AG04449 (cell line): ENCODE measurements around the gene UBL7.

Experiments
- CTCF ChIA-PET: fragments of 350-600 bp; formaldehyde crosslinking; extraction: SDS; loops from one replicate; lab custom pipeline; 2021; ENCODE audit warnings: antibody characterized with exemption; lab: Yijun Ruan, JAX
- POLR2A ChIA-PET: fragments of 400-600, 350-600 bp; formaldehyde crosslinking; extraction: SDS; loops from one replicate; lab custom pipeline; 2020; ENCODE audit warnings: antibody characterized with exemption, inconsistent platforms; lab: Yijun Ruan, JAX
- DNase-seq: peaks from one replicate; pipeline ENCODE4 v3.0.0-alpha.2; 2010; ENCODE audit warnings: low read depth, low spot score
- H3K4me3 ChIP-seq: 2 replicates; pipeline ENCODE4 v1.5.1; 2011; ENCODE audit warnings: low read depth, mild to moderate bottlenecking, control low read depth, low read length
- CTCF ChIP-seq: IDR thresholded peaks from one replicate; pipeline ENCODE4 v1.5.1; 2011; ENCODE audit warnings: mild to moderate bottlenecking, moderate library complexity, low read length, control low read depth, inconsistent platforms; ENCODE audit not compliant: insufficient read depth; ENCODE audit errors: missing control alignments

Gene UBL7

GRCh38 chr15:74409225-74409624, 51.7 kb downstream of the UBL7 start:
- no peak overlapping the region for H3K4me3 ChIP-seq
- ChIA-PET CTCF (interaction anchor here (0.7 to 2.2 kb wide), 7 partner anchors 9 to 33 kb away, joined by 3 to 12 read pairs (median 3); no protein-coding TSS in a partner anchor), POLR2A (interaction anchor here (0.8 kb wide), 1 partner anchor 21 kb away, joined by 3 read pairs; no protein-coding TSS in a partner anchor)
- no peak for DNase-seq
- no peak for TF ChIP-seq CTCF

GRCh38 chr15:74408815-74409214, 52.1 kb downstream of the UBL7 start:
- no peak overlapping the region for H3K4me3 ChIP-seq
- TF ChIP-seq CTCF = no peak
- ChIA-PET CTCF (interaction anchor here (0.7 to 2.2 kb wide), 4 partner anchors 11 to 33 kb away, joined by 3 to 12 read pairs (median 4); no protein-coding TSS in a partner anchor), POLR2A (interaction anchor here (0.8 kb wide), 1 partner anchor 22 kb away, joined by 3 read pairs; no protein-coding TSS in a partner anchor)
- DNase-seq = no peak

GRCh38 chr15:74408385-74408784, 52.6 kb downstream of the UBL7 start:
- TF ChIP-seq CTCF = no peak
- H3K4me3 ChIP-seq = no peak overlapping the region
- ChIA-PET CTCF (interaction anchor here (0.8 to 3.6 kb wide), 6 partner anchors 12 to 33 kb away, joined by 3 to 29 read pairs (median 5); no protein-coding TSS in a partner anchor), POLR2A (no interaction called here)
- DNase-seq = no peak

- POLR2A ChIA-PET = interaction anchor here (0.6 to 1.4 kb wide), 7 partner anchors 11 to 27 kb away, joined by 3 to 12 read pairs (median 3); no protein-coding TSS in a partner anchor
- H3K4me3 ChIP-seq = peak overlapping the region; percentile 33
- peak; percentile 18 for TF ChIP-seq CTCF
- peak; percentile 73 for DNase-seq
- CTCF ChIA-PET = interaction anchor here (0.6 to 6.0 kb wide), 10 partner anchors 9 to 37 kb away, joined by 3 to 47 read pairs (median 6); no protein-coding TSS in a partner anchor
Observed at GRCh38 chr15:74406992-74407705, 53.8 kb downstream of the UBL7 start.

GRCh38 chr15:74406517-74406916, 54.4 kb downstream of the UBL7 start:
- no peak for TF ChIP-seq CTCF
- ChIA-PET CTCF (interaction anchor here (0.9 to 6.0 kb wide), 8 partner anchors 8 to 38 kb away, joined by 3 to 47 read pairs (median 8); no protein-coding TSS in a partner anchor), POLR2A (interaction anchor here (0.6 to 1.4 kb wide), 5 partner anchors 11 to 25 kb away, joined by 3 to 12 read pairs (median 4); no protein-coding TSS in a partner anchor)
- H3K4me3 ChIP-seq = no peak overlapping the region
- no peak for DNase-seq

GRCh38 chr15:74405823-74406222, 55.1 kb downstream of the UBL7 start:
- H3K4me3 ChIP-seq = no peak overlapping the region
- POLR2A ChIA-PET = interaction anchor here (0.9 to 1.4 kb wide), 2 partner anchors 11 kb away, joined by 3 to 5 read pairs; no protein-coding TSS in a partner anchor
- TF ChIP-seq CTCF = no peak
- no peak for DNase-seq
- CTCF ChIA-PET = interaction anchor here (1.4 to 6.0 kb wide), 5 partner anchors 10 to 32 kb away, joined by 4 to 47 read pairs (median 12); no protein-coding TSS in a partner anchor
